GM12873 (cell line): ENCODE measurements around the gene RNLS.

Source experiments
- TF ChIP-seq, protein P1 (sequence below): IDR thresholded peaks from 2 replicates; pipeline ENCODE4 v1.5.1; 2012; ENCODE audit warnings: low read depth, mild to moderate bottlenecking, moderate library complexity, low read length, control low read depth; ENCODE audit not compliant: insufficient read depth; ENCODE audit errors: missing control alignments

Gene RNLS

GRCh38 chr10:88389456-88389855 is 193.7 kb downstream of the RNLS start:
- TF ChIP-seq, protein P1, sequence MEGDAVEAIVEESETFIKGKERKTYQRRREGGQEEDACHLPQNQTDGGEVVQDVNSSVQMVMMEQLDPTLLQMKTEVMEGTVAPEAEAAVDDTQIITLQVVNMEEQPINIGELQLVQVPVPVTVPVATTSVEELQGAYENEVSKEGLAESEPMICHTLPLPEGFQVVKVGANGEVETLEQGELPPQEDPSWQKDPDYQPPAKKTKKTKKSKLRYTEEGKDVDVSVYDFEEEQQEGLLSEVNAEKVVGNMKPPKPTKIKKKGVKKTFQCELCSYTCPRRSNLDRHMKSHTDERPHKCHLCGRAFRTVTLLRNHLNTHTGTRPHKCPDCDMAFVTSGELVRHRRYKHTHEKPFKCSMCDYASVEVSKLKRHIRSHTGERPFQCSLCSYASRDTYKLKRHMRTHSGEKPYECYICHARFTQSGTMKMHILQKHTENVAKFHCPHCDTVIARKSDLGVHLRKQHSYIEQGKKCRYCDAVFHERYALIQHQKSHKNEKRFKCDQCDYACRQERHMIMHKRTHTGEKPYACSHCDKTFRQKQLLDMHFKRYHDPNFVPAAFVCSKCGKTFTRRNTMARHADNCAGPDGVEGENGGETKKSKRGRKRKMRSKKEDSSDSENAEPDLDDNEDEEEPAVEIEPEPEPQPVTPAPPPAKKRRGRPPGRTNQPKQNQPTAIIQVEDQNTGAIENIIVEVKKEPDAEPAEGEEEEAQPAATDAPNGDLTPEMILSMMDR: peak; percentile 55

GRCh38 chr10:88388324-88388723 is 194.8 kb downstream of the RNLS start:
- TF ChIP-seq, protein P1: no peak

DNA sequence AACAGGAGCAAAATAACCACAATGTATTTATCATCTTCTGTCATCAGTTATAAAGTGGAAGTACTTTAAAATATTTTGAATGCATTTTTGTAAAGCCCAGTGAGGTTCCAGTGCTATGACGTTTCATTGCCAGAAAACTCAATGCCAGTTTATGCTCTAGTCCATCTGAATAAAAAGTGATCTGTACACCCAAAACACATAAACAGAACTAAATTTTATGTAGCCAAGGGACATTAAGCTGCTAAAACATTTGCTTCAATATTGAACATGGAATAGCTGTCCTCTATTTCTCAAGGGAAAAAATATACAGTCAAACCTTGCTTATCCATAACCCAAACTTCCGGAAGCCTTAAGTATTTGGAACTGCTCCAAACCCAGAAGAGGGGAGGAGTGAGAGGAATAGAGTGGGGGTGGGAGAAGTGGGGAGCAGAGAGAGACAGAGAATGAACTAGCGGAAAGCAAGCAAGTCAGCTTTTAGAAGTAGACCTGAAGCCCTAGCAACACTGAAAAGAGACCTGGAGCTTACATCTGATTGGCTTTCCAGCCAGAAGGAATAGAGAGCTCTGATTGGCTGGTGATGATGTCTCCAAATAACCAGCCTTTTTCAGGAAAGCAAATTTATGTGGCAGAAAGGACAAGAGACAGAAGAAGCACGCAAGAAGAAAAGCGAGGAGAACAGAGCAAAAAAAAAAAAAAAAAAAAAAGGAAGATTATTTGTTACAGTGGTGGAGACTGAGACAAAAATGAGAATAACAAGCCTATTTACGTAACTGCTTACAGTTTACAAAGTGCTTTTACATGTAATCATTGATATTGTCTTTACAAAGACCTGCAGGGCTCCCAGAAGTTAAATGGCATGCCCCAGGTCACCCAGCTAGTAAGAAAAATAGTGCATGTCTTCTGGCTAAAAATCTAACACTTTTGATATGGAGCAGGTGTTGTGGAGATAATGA is 196.0 kb downstream of the RNLS start:
- TF ChIP-seq, protein P1: no peak

DNA sequence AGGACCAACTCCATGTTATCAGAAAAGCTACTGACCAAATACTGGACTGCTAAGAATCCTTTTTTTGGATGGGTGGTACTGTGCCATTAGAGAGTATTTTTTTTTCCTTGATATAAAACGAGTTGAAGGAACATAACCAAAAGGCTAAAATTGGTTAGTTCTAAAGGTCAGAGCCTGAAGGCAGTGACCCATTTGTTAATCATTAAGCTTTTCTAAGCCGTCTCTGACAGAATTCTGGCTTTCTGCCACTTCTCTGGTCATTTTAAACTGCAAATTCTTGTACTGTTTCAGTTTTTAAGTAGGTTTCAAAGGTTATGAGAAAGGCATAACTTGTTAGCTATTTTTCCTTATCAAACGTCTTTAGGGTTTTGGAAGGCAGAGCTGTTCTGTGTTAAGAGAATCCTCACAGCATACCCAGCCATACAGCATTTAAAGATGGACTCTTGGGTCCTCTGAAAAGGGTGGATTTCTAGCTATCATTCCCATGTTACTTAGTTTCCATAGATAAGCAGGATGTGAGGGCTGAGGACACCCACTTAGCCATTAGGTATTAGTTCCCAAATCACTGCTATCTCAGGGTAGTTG is 196.8 kb downstream of the RNLS start:
- TF ChIP-seq, protein P1: no peak

GRCh38 chr10:88385601-88386203 is 197.4 kb downstream of the RNLS start:
- TF ChIP-seq, protein P1: peak; percentile 22

DNA sequence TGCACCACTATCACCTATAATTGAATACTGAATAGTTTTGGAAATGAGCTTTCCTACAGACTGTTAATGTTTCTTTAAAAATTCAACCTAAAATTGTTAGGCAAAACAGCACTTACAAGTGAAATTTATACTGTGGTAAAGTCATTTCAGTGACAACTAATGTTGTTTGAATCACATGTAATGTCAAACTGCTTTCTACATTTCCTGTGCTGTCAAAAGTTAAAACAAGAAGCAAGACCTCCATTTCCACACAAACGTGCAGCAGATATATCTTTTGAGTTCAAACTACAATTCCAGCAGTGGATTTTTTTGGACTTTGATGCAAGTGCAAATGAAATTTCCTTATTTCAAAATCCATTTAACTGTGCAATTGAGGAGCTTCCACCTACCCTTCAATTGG is 199.8 kb downstream of the RNLS start:
- TF ChIP-seq, protein P1: no peak

GRCh38 chr10:88382699-88383098 is 200.4 kb downstream of the RNLS start:
- TF ChIP-seq, protein P1: no peak
